ENCODE data around the gene CYP4F22.

- TF ChIP-seq POLR2A (IDR thresholded peaks at IDR 0.05; ENCODE audit: low read depth, low read length), result no peak
- no peak for TF ChIP-seq EZH2 (IDR thresholded peaks at IDR 0.05; ENCODE audit: borderline replicate concordance, control insufficient read depth, low read depth, low read length)
- TF ChIP-seq PAX5 (IDR thresholded peaks at IDR 0.05; ENCODE audit: borderline replicate concordance, low read depth, low read length), result no peak
- TF ChIP-seq CREB1 (IDR thresholded peaks at IDR 0.05; ENCODE audit: low read depth), result no peak
- TF ChIP-seq CTCF (IDR thresholded peaks at IDR 0.05 in 2 of 3, conservative IDR thresholded peaks at IDR 0.05 in 1 of 3; ENCODE audit: control insufficient read depth in 2 of 3, extremely low read depth in 1 of 3, insufficient read depth in 1 of 3, low read depth in 3 of 3, low read length in 3 of 3), result no peak
- no peak for TF ChIP-seq ZNF274 (IDR thresholded peaks at IDR 0.05; ENCODE audit: insufficient read depth, insufficient read length)
- TF ChIP-seq BHLHE40 (IDR thresholded peaks at IDR 0.05; ENCODE audit: borderline replicate concordance in 1 of 2, low read depth in 2 of 2, low read length in 1 of 2), result no peak
- TF ChIP-seq RAD21 (IDR thresholded peaks at IDR 0.05; ENCODE audit: insufficient read depth, low read depth, low read length), result no peak
- TF ChIP-seq IRF3 (IDR thresholded peaks at IDR 0.05), result no peak
- TF ChIP-seq SKIL (IDR thresholded peaks at IDR 0.05; ENCODE audit: low read depth, poor library complexity, severe bottlenecking), result no peak
- TF ChIP-seq KDM1A (IDR thresholded peaks at IDR 0.05; ENCODE audit: borderline replicate concordance), result no peak
Measured at GRCh38 chr19:15595069-15595468, 86.7 kb downstream of the CYP4F22 start.

Data from GM12878 (cell line).